GM13976 (cell line): ENCODE measurements around the gene S100A10.

ENCODE experiments used
- DNase-seq: peaks from one replicate; pipeline ENCODE4 v3.0.0; 2012; ENCODE audit warnings: low spot score
- CTCF ChIP-seq: IDR thresholded peaks from 2 replicates; pipeline ENCODE4 v1.5.1; 2012; ENCODE audit warnings: borderline replicate concordance, mild to moderate bottlenecking; ENCODE audit not compliant: insufficient read depth; ENCODE audit errors: extremely low read depth, missing control alignments, control extremely low read depth
- in situ Hi-C: fragments of 300-500 bp; cut with MboI; formaldehyde crosslinking; loops from one replicate; pipeline ENCODE4 v1.12.0; 2022; ENCODE audit warnings: low sequenced_read_pairs, mixed read lengths, inconsistent platforms; ENCODE audit not compliant: unreplicated experiment

The S100A10 gene

GRCh38 chr1:151948506-151948905, 45.2 kb downstream of the S100A10 start:
- no peak for TF ChIP-seq CTCF

GRCh38 chr1:151947140-151947539, 46.5 kb downstream of the S100A10 start:
- no peak for DNase-seq
- in situ Hi-C loops, result no loop called here
- no peak for TF ChIP-seq CTCF

More at GRCh38 chr1:151948506-151948905, 45.2 kb downstream of the S100A10 start:
- in situ Hi-C loops, result no loop called here
- no peak for DNase-seq

- DNase-seq, result no peak
- TF ChIP-seq CTCF, result no peak
- in situ Hi-C loops, result no loop called here
Measured at GRCh38 chr1:151945725-151946722, 47.6 kb downstream of the S100A10 start.

- no peak for TF ChIP-seq CTCF
- in situ Hi-C loops, result no loop called here
- DNase-seq, result no peak
Measured at GRCh38 chr1:151944857-151945575, 48.6 kb downstream of the S100A10 start.

- in situ Hi-C loops, result no loop called here
- DNase-seq, result no peak
- no peak for TF ChIP-seq CTCF
Measured at GRCh38 chr1:151944126-151944856, 49.4 kb downstream of the S100A10 start.

GRCh38 chr1:151943591-151943990, 50.1 kb downstream of the S100A10 start:
- no peak for TF ChIP-seq CTCF
- DNase-seq, result no peak
- in situ Hi-C loops, result no loop called here
